OCI-LY7 (cell line): ENCODE results near the gene RBMS1. TPM values are rescaled to one million over a fixed set of nuclear protein-coding genes. Genes with fewer than 3 reads are reported as not detected.

Experiments
- BruUV-seq: library from RNA; stranded (reverse); fragments of 400-500 nt; replicated peaks from 2 replicates; lab custom pipeline; 2021; lab: Mats Ljungman, UMichigan
- CTCF ChIA-PET: fragments of 300-600 bp; sonication (Branson Sonifier 250); formaldehyde crosslinking; loops from one replicate; lab custom pipeline; 2022; ENCODE audit warnings: antibody characterized with exemption; ENCODE audit not compliant: unreplicated experiment; lab: Charles Lee
- POLR2A ChIA-PET: fragments of 300-600 bp; sonication (Branson Sonifier 250); formaldehyde crosslinking; loops from one replicate; lab custom pipeline; 2022; ENCODE audit warnings: antibody characterized with exemption; lab: Charles Lee
- DNase-seq: peaks from one replicate; pipeline ENCODE4 v3.0.0-alpha.2; 2015; ENCODE audit warnings: low spot score
- H2AFZ ChIP-seq: fragments of 200-600 bp; sonication (generic), shearing (Covaris generic); 2 replicates; pipeline ENCODE4 v1.6.1; 2014; ENCODE audit warnings: mild to moderate bottlenecking, antibody characterized with exemption, low read length, moderate library complexity
- H3K27ac ChIP-seq: fragments of 200-600 bp; sonication (generic); 2 replicates; pipeline ENCODE4 v1.5.1; 2014; ENCODE audit warnings: mixed run types, low read depth, mild to moderate bottlenecking, moderate library complexity, low read length, inconsistent platforms; ENCODE audit not compliant: poor library complexity, severe bottlenecking
- H3K36me3 ChIP-seq: fragments of 200-600 bp; sonication (generic); 2 replicates; pipeline ENCODE4 v1.6.1; 2014; ENCODE audit warnings: mild to moderate bottlenecking, antibody characterized with exemption, low read length, moderate library complexity, mixed read lengths; ENCODE audit not compliant: insufficient read depth
- H3K4me1 ChIP-seq: fragments of 200-600 bp; sonication (generic); 2 replicates; pipeline ENCODE4 v1.5.1; 2014; ENCODE audit warnings: mild to moderate bottlenecking, low read length; ENCODE audit not compliant: insufficient read depth, poor library complexity, severe bottlenecking
- H3K4me2 ChIP-seq: fragments of 200-600 bp; sonication (generic); 2 replicates; pipeline ENCODE4 v1.6.1; 2014; ENCODE audit warnings: mild to moderate bottlenecking, low read length
- H3K4me3 ChIP-seq: fragments of 200-600 bp; sonication (generic); 2 replicates; pipeline ENCODE4 v1.5.1; 2014; ENCODE audit warnings: mild to moderate bottlenecking, low read depth, low read length; ENCODE audit not compliant: poor library complexity, severe bottlenecking
- H3K79me2 ChIP-seq: fragments of 200-600 bp; sonication (generic); 2 replicates; pipeline ENCODE4 v1.6.1; 2016; ENCODE audit warnings: low read depth, mild to moderate bottlenecking, low read length, moderate library complexity, mixed read lengths; ENCODE audit not compliant: insufficient read depth
- H3K9me2 ChIP-seq: fragments of 200-600 bp; sonication (generic); 2 replicates; pipeline ENCODE4 v1.6.1; 2016; ENCODE audit warnings: mild to moderate bottlenecking, low read length, mixed read lengths; ENCODE audit not compliant: insufficient read depth
- H3K9me3 ChIP-seq: fragments of 200-600 bp; sonication (generic); 2 replicates; pipeline ENCODE4 v1.6.1; 2014; ENCODE audit warnings: mild to moderate bottlenecking, mixed run types, low read length, mixed read lengths
- H4K20me1 ChIP-seq: fragments of 200-600 bp; sonication (generic); 2 replicates; pipeline ENCODE4 v1.6.1; 2014; ENCODE audit warnings: mild to moderate bottlenecking, antibody characterized with exemption, low read length, moderate library complexity, mixed read lengths; ENCODE audit not compliant: insufficient read depth
- CTCF ChIP-seq: fragments of 200-600 bp; sonication (generic); conservative IDR thresholded peaks from 2 replicates; pipeline ENCODE4 v1.5.1; 2014; ENCODE audit warnings: mild to moderate bottlenecking, antibody characterized with exemption, low read length, moderate library complexity, mixed read lengths
- EZH2phosphoT487 ChIP-seq: fragments of 200-600 bp; sonication (generic); IDR thresholded peaks from 2 replicates; pipeline ENCODE4 v1.6.1; 2018; ENCODE audit warnings: low read depth, borderline replicate concordance, mild to moderate bottlenecking, mixed run types, antibody characterized with exemption, low read length, moderate library complexity, mixed read lengths
- intact Hi-C: fragments of 100-400 bp; cut with micrococcal nuclease; formaldehyde crosslinking; loops from one replicate; pipeline ENCODE4 v1.10.0; 2022; ENCODE audit not compliant: unreplicated experiment
- total RNA-seq, 2 experiments: library from RNA; depleted of rRNA in 1 of 2; stranded (reverse); fragments of >200 nt in 1 of 2; shearing (Covaris generic) in 1 of 2; gene quantifications; 2 replicates each; pipeline ENCODE4 v1.2.3, GENCODE V29; 2014 to 2022

Gene RBMS1
- total RNA-seq, 2 experiments from 2014 or later: 29.5 to 35.7 TPM

- intact Hi-C loops: no loop called here
- CTCF ChIA-PET: no interaction called here
- POLR2A ChIA-PET: interaction anchor here (0.6 to 1.0 kb wide), 3 partner anchors 16 to 1802 kb away, joined by 3 read pairs; no protein-coding TSS in a partner anchor
Measured at GRCh38 chr2:160254189-160254762, 239.3 kb downstream of the RBMS1 start.

DNA sequence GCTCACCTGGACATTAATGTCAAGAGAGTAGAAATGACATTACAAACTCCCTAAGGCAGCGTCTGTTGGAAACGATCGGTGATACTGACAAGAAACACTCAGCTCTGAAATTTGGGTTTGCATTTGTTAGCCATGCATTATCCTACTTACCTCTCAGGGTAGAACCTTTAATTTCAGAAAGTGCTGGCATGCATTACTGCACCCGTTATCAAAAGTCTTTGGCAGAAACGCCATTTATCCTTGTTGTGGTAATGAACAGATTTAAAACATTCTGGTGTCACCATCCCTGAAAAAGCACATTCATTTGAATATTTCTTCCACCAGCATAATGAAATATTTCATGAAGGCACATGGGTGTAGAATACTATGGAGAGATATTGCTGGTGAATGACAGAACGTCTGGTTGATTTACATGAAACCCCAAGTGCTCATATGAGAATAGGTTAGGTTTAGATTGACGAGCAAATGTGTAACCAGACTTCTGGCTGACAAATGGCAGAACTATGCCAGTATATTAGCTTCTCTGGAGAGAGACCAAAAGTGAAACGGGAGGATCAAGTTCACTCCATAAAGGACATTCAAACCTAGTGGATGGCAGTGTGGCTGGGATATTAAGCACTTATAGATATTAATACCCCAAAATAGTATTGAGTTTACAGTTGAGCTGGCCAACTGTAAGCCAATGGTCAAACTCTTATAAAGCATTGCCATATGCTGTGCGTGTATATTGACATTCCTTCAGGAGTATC lies 240.0 kb downstream of the RBMS1 start:
- POLR2A ChIA-PET: interaction anchor here (0.6 to 0.7 kb wide), 2 partner anchors 16 to 1803 kb away, joined by 3 read pairs; no protein-coding TSS in a partner anchor
- TF ChIP-seq EZH2phosphoT487 (no peak), CTCF (no peak)

More at GRCh38 chr2:160254189-160254762, 239.3 kb downstream of the RBMS1 start:
- TF ChIP-seq EZH2phosphoT487: no peak
- TF ChIP-seq CTCF: no peak
- Histone ChIP-seq H4K20me1 (no peaks in the 10 kb centered on the region), H3K9me2 (no peaks in the 10 kb centered on the region), H3K4me1 (no peaks in the 10 kb centered on the region), H3K27ac (no peak overlapping the region), H3K9me3 (no peaks in the 10 kb centered on the region), H2AFZ (no peak overlapping the region), H3K79me2 (no peaks in the 10 kb centered on the region), H3K4me2 (no peak overlapping the region), H3K4me3 (no peak overlapping the region), H3K36me3 (no peaks in the 10 kb centered on the region)
- no peak for DNase-seq
- BruUV-seq: no TSS peak

DNA sequence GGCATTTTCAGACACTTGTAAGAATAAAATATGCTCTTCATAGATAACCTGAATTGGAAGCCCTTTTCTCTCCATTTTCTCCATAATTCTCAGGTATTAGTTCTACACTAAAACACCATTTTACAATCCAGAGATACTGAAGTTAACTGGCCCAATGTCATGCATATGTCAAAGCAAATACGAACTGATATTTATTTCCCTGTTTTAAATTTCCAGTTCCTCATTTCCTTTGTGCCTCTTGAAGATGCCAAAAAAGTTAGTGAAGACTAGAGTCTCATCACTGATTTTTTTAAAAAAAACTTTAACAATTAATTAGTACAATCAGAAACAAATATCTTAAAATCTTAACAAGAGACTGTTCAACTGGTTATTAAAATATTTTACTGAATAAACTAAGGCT lies 240.7 kb downstream of the RBMS1 start:
- Histone ChIP-seq H2AFZ (no peak overlapping the region), H4K20me1 (no peaks in the 10 kb centered on the region), H3K9me3 (no peaks in the 10 kb centered on the region), H3K4me3 (no peak overlapping the region), H3K4me1 (no peaks in the 10 kb centered on the region), H3K9me2 (no peaks in the 10 kb centered on the region), H3K36me3 (no peaks in the 10 kb centered on the region), H3K27ac (no peak overlapping the region), H3K79me2 (no peaks in the 10 kb centered on the region), H3K4me2 (no peak overlapping the region)
- intact Hi-C loops: loop anchor here (1.0 kb wide), 1 partner anchor 741 kb away; no protein-coding TSS in a partner anchor
- BruUV-seq: no TSS peak
- no peak for DNase-seq
- POLR2A ChIA-PET: no interaction called here
- TF ChIP-seq EZH2phosphoT487: no peak
- TF ChIP-seq CTCF: no peak
- CTCF ChIA-PET: no interaction called here

More for the DNA sequence above, 240.0 kb downstream of the RBMS1 start:
- Histone ChIP-seq H3K9me2 (no peaks in the 10 kb centered on the region), H3K36me3 (no peaks in the 10 kb centered on the region), H3K27ac (no peak overlapping the region), H3K4me2 (no peak overlapping the region), H3K79me2 (no peaks in the 10 kb centered on the region), H3K4me1 (no peaks in the 10 kb centered on the region), H3K9me3 (no peaks in the 10 kb centered on the region), H3K4me3 (no peak overlapping the region), H2AFZ (no peak overlapping the region), H4K20me1 (no peaks in the 10 kb centered on the region)
- BruUV-seq: no TSS peak
- intact Hi-C loops: no loop called here
- no peak for DNase-seq
- CTCF ChIA-PET: no interaction called here
